ENCODE data around the gene POC1A. TPM values are rescaled to one million over a fixed set of nuclear protein-coding genes. Genes with fewer than 3 reads are reported as not detected.

Gene POC1A
- total RNA-seq (2022; extraction: Qiagen RNA extraction; ENCODE audit: low read depth) = 12.2 to 19.5 TPM (median 19.2 TPM) in 5 replicates

DNA sequence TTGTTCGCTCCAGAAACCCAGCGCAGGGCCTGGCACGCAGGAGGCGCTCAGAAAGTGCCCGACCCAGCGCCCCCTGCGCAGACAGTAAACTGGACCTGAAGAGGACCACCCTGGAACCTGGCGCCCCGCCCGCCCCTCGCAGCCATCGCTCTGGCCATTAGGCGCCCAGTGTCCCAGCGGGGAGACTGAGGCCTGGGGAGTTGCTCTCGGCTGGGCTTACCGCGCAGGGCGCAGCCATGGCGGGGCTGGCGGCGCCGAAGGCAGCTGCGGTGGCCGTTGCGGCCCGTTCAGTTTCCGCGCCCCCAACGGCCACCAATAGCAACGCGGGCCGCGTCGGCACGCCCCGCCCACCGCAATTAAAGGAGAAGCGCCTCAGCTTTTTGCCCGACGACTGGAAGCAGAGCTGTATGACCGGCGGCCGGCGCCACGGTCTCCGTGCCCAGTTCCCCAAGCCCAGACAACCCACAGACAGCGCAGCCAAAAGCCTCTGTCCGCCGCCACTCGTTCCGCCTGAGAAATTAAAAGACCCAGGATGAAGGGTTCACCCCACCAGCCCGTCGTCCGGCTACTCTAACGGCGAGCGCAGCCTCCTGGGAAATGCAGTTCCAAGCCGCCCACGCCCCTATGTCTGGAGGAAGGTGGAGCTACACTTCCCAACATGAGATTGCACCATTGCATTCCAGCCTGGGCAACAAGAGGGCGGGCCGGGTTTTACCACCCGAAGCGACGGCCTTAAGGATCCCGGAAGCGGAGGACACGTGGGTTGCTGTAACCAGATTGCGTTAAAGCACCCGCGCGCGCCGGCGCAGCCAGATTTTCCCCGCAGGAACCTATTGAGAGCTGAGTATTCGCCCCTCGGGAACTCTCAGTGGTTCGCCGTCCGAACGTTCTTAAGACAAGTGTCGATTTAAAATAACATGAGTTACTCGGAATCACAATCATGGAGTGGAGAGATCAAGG lies at the start of gene POC1A:
POC1A (minus strand) TSS at position 289 of the 960 bp plus-strand sequence; CDS start at position 238, 51 bp downstream.

DNA sequence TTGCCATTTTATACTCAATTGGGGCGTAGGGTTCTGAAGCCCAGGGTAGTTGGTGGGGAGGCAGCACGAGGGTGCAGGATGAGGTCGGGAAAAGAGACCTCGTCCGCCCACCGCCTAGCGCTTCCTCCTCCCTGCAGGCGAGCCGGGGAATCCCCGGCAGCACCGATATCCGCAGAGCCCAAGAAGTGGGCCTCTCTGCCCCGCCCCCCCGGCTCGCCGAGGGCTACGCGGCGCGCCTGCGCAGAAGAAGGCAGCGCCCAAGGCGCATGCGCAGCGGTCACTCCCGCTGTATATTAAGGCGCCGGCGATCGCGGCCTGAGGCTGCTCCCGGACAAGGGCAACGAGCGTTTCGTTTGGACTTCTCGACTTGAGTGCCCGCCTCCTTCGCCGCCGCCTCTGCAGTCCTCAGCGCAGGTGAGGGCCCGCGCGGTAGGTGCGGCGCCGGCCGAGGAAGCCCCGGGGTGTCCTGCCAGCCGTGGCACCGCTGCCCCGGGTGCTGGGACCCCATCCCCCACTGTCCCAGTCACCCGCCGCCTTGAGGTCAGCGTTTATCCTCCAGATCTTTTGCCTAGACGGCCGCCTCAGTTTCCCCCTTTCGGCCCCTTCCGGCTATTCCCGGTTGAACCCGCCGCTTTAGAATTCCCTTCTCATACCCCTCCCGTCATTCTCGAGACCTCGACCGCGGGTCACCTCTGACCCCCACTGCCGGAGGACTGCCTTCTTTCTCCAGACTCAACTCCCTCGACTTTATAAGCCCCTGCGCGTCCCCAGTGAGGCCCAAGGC lies 43.8 kb upstream of the POC1A start, which contains the start of gene ALAS1:
ALAS1 (plus strand) TSS at position 319 of the 784 bp plus-strand sequence. CDS start 1,082 bp downstream, outside the sequence.

DNA sequence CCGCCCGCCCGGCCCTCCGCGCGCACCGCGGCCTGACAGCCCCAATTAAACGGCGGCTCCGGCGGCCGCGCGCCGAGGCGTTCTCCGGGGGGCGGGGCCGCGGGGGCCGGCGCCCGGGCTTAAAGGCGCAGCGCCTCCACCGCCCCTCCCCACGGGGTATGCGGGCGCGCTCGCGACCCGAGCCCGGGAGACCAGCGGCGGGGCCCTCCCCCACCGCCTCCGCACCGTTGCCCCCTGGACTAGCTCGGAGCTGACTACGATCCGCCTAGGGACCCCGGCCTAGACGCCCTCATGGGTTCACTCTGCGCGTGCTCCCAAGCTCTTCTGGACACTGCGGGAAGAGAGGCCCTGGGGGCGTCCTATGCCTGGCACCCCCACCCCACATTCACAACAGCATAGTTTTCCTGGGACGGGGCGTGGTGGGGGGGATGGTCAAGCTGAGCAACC lies 97.7 kb downstream of the POC1A start, which contains the start of gene DUSP7:
DUSP7 (minus strand) TSS at position 51 of the 447 bp plus-strand sequence. CDS start 205 bp downstream, outside the sequence.

Other genes starting within 250 kb of the POC1A start
- 27.8 to 50.3 TPM (median 47.9 TPM) in 5 replicates for gene RRP9, start 212.5 kb downstream of the POC1A start, total RNA-seq (2022; extraction: Qiagen RNA extraction; ENCODE audit: low read depth)
- gene PARP3, start 212.1 kb downstream of the POC1A start, total RNA-seq (2022; extraction: Qiagen RNA extraction; ENCODE audit: low read depth) = 6.1 to 9.9 TPM (median 9.1 TPM) in 5 replicates
- gene GPR62, start 199.0 kb downstream of the POC1A start, total RNA-seq (2022; extraction: Qiagen RNA extraction; ENCODE audit: low read depth) = not detected in 5 replicates
- 9.3 to 16.6 TPM (median 12.9 TPM) in 5 replicates for gene PCBP4, start 187.0 kb downstream of the POC1A start, total RNA-seq (2022; extraction: Qiagen RNA extraction; ENCODE audit: low read depth)
- 24.3 to 40.6 TPM (median 35.3 TPM) in 5 replicates for gene ABHD14B, start 180.4 kb downstream of the POC1A start, total RNA-seq (2022; extraction: Qiagen RNA extraction; ENCODE audit: low read depth)
- gene ABHD14A, start 179.4 kb downstream of the POC1A start, total RNA-seq (2022; extraction: Qiagen RNA extraction; ENCODE audit: low read depth) = 8.0 to 15.6 TPM (median 14.1 TPM) in 5 replicates
- 15.4 to 26.7 TPM (median 23.0 TPM) in 5 replicates for gene ACY1, start 170.9 kb downstream of the POC1A start, total RNA-seq (2022; extraction: Qiagen RNA extraction; ENCODE audit: low read depth)
- 1,239 to 1,467 TPM (median 1,300 TPM) in 5 replicates for gene RPL29, start 158.5 kb downstream of the POC1A start, total RNA-seq (2022; extraction: Qiagen RNA extraction; ENCODE audit: low read depth)
- 16.2 to 20.6 TPM (median 18.4 TPM) in 5 replicates for gene DUSP7, start 97.9 kb downstream of the POC1A start, total RNA-seq (2022; extraction: Qiagen RNA extraction; ENCODE audit: low read depth)
- 38.4 to 51.7 TPM (median 49.5 TPM) in 5 replicates for gene ALAS1, start 43.7 kb upstream of the POC1A start, total RNA-seq (2022; extraction: Qiagen RNA extraction; ENCODE audit: low read depth)
- gene TLR9, start 71.2 kb upstream of the POC1A start, total RNA-seq (2022; extraction: Qiagen RNA extraction; ENCODE audit: low read depth) = 0.18 TPM in 1 of 5 replicates, not detected in the others
- gene TWF2, start 84.7 kb upstream of the POC1A start, total RNA-seq (2022; extraction: Qiagen RNA extraction; ENCODE audit: low read depth) = 51.7 to 79.8 TPM (median 69.4 TPM) in 5 replicates
- 3.5 to 5.8 TPM (median 5.1 TPM) in 5 replicates for gene PPM1M, start 91.3 kb upstream of the POC1A start, total RNA-seq (2022; extraction: Qiagen RNA extraction; ENCODE audit: low read depth)
- gene WDR82, start 124.2 kb upstream of the POC1A start, total RNA-seq (2022; extraction: Qiagen RNA extraction; ENCODE audit: low read depth) = 45.4 to 57.8 TPM (median 50.5 TPM) in 5 replicates
- gene GLYCTK, start 133.4 kb upstream of the POC1A start, total RNA-seq (2022; extraction: Qiagen RNA extraction; ENCODE audit: low read depth) = 1.5 to 4.6 TPM (median 3.8 TPM) in 5 replicates
- gene DNAH1, start 161.9 kb upstream of the POC1A start, total RNA-seq (2022; extraction: Qiagen RNA extraction; ENCODE audit: low read depth) = 0.72 to 1.6 TPM (median 0.89 TPM) in 5 replicates